ENCODE results near the gene ACTR3C. TPM values are rescaled to one million over a fixed set of nuclear protein-coding genes. Genes with fewer than 3 reads are reported as not detected.

The ACTR3C gene
- polyA plus RNA-seq, 1 of the 3 experiments (the other 2 are of a cell fraction): 0.35 TPM

DNA sequence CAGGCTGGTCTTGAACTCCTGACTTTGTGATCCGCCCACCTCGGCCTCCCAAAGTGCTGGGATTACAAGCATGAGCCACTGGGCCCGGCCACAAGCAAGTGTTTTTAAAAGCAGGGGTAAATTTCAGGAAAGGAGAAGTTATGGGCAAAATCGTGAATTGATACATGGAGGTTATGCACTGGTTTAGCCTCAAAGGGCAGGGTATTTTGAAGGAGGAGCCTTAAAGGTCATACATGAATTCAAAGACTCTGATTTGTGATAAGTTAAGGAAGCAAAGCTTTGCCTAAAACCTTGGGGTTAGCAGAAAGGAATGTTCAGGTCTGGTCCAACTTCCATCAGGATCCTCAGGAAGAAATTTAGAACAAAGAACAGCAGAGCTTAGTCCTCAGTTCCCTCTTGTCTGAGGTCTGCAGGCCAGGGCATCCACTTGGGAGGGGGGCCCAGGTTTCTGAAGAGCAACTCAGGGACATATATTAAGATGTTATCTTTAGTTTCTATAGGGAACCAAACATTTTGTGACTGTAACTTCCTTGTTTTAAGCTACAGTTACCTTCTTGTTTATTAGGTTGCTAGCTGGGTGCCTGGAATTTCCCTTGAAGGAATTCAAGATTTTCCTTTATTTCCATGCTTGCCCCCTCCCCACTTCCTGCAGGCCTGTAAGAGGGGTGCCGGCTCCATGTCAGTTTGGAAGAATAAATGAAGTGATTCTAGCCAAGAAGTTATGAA lies 42.5 kb upstream of the ACTR3C start:
- WGBS (ENCODE audit: low lambda C conversion rate): 82% methylated on average over 5 of the region's 5 CpGs
- Histone ChIP-seq H2AFZ (ENCODE audit: low read depth) (no peak overlapping the region), H3K36me3 (replicated peaks in 1 of 2; ENCODE audit: control insufficient read depth in 1 of 2, insufficient read depth in 2 of 2, low read length in 1 of 2) (peaks cover 0 to 6% of the 10 kb centered on the region in 2 experiments), H3K9ac (no peak overlapping the region), H3K27me3 (ENCODE audit: insufficient read depth) (no peaks in the 10 kb centered on the region), H3K9me2 (no peaks in the 10 kb centered on the region), H4K20me1 (ENCODE audit: insufficient read depth) (no peaks in the 10 kb centered on the region), H3K79me2 (ENCODE audit: insufficient read depth) (peaks cover 23% of the 10 kb centered on the region), H3K9me3 (no peaks in the 10 kb centered on the region), H3F3A (replicated peaks; ENCODE audit: insufficient read depth) (peaks cover 10% of the 10 kb centered on the region), H3K4me1 (ENCODE audit: control insufficient read depth in 1 of 2, insufficient read depth in 2 of 2, low read depth in 1 of 2, low read length in 1 of 2) (peaks cover 23 to 24% of the 10 kb centered on the region in 2 experiments), H3K4me2 (no peak overlapping the region), H3K27ac (ENCODE audit: low read depth in 2 of 2, low read length in 1 of 2) (no peak overlapping the region), H3K4me3 (ENCODE audit: low read depth in 2 of 2, low read length in 1 of 2) (no peak overlapping the region)
- TF ChIP-seq, protein P1, sequence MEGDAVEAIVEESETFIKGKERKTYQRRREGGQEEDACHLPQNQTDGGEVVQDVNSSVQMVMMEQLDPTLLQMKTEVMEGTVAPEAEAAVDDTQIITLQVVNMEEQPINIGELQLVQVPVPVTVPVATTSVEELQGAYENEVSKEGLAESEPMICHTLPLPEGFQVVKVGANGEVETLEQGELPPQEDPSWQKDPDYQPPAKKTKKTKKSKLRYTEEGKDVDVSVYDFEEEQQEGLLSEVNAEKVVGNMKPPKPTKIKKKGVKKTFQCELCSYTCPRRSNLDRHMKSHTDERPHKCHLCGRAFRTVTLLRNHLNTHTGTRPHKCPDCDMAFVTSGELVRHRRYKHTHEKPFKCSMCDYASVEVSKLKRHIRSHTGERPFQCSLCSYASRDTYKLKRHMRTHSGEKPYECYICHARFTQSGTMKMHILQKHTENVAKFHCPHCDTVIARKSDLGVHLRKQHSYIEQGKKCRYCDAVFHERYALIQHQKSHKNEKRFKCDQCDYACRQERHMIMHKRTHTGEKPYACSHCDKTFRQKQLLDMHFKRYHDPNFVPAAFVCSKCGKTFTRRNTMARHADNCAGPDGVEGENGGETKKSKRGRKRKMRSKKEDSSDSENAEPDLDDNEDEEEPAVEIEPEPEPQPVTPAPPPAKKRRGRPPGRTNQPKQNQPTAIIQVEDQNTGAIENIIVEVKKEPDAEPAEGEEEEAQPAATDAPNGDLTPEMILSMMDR (IDR thresholded peaks at IDR 0.05): no peak
- no peak for TF ChIP-seq POLR2AphosphoS5 (IDR thresholded peaks at IDR 0.05; ENCODE audit: low read depth, low read length)
- no peak for TF ChIP-seq RCOR1 (IDR thresholded peaks at IDR 0.05; ENCODE audit: low read length)
- no peak for TF ChIP-seq RAD21 (IDR thresholded peaks at IDR 0.05; ENCODE audit: low read length)
- no peak for TF ChIP-seq SMC3 (IDR thresholded peaks at IDR 0.05; ENCODE audit: low read depth, low read length)
- TF ChIP-seq YY1 (IDR thresholded peaks at IDR 0.05; ENCODE audit: low read depth): no peak
- no peak for TF ChIP-seq JUND (IDR thresholded peaks at IDR 0.05)
- no peak for TF ChIP-seq MXI1 (IDR thresholded peaks at IDR 0.05; ENCODE audit: low read depth, low read length)
- TF ChIP-seq, protein P2, sequence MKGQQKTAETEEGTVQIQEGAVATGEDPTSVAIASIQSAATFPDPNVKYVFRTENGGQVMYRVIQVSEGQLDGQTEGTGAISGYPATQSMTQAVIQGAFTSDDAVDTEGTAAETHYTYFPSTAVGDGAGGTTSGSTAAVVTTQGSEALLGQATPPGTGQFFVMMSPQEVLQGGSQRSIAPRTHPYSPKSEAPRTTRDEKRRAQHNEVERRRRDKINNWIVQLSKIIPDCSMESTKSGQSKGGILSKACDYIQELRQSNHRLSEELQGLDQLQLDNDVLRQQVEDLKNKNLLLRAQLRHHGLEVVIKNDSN (IDR thresholded peaks at IDR 0.05; ENCODE audit: borderline replicate concordance, low read depth): no peak
- TF ChIP-seq FOXM1 (IDR thresholded peaks at IDR 0.05; ENCODE audit: low read depth): no peak
- TF ChIP-seq TAF1 (IDR thresholded peaks at IDR 0.05; ENCODE audit: borderline replicate concordance, low read depth, low read length): no peak
- no peak for TF ChIP-seq TEAD4 (IDR thresholded peaks at IDR 0.05; ENCODE audit: borderline replicate concordance, insufficient read depth)
- TF ChIP-seq NRF1 (IDR thresholded peaks at IDR 0.05; ENCODE audit: low read depth, low read length): no peak
- TF ChIP-seq TCF12 (IDR thresholded peaks at IDR 0.05): no peak
- no peak for TF ChIP-seq RFX5 (IDR thresholded peaks at IDR 0.05; ENCODE audit: low read length)
- TF ChIP-seq, protein P3, sequence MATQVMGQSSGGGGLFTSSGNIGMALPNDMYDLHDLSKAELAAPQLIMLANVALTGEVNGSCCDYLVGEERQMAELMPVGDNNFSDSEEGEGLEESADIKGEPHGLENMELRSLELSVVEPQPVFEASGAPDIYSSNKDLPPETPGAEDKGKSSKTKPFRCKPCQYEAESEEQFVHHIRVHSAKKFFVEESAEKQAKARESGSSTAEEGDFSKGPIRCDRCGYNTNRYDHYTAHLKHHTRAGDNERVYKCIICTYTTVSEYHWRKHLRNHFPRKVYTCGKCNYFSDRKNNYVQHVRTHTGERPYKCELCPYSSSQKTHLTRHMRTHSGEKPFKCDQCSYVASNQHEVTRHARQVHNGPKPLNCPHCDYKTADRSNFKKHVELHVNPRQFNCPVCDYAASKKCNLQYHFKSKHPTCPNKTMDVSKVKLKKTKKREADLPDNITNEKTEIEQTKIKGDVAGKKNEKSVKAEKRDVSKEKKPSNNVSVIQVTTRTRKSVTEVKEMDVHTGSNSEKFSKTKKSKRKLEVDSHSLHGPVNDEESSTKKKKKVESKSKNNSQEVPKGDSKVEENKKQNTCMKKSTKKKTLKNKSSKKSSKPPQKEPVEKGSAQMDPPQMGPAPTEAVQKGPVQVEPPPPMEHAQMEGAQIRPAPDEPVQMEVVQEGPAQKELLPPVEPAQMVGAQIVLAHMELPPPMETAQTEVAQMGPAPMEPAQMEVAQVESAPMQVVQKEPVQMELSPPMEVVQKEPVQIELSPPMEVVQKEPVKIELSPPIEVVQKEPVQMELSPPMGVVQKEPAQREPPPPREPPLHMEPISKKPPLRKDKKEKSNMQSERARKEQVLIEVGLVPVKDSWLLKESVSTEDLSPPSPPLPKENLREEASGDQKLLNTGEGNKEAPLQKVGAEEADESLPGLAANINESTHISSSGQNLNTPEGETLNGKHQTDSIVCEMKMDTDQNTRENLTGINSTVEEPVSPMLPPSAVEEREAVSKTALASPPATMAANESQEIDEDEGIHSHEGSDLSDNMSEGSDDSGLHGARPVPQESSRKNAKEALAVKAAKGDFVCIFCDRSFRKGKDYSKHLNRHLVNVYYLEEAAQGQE (IDR thresholded peaks at IDR 0.05; ENCODE audit: low read depth, low read length): no peak
- no peak for TF ChIP-seq NFIC (IDR thresholded peaks at IDR 0.05; ENCODE audit: borderline replicate concordance)
- ChIA-PET POLR2A (interaction anchor here (0.8 kb wide), 1 partner anchor 40 kb away, joined by 4 read pairs; a partner anchor contains a TSS), CTCF (interaction anchor here (0.9 to 7.4 kb wide), 8 partner anchors 9 to 80 kb away, joined by 3 to 57 read pairs (median 3); no protein-coding TSS in a partner anchor)
- DNase-seq: no peak
